ENCODE measurements around the gene ASMTL. TPM values are rescaled to one million over a fixed set of nuclear protein-coding genes. Genes with fewer than 3 reads are reported as not detected.
"Not testable (repeated sequence)": the region's sequence is repeated elsewhere in the genome, so short reads cannot be mapped to it uniquely, and the experiment has no call there.

Gene ASMTL
- total RNA-seq, 4 donors from 2014 or later: 9.5 to 23.9 (median 15.1) TPM

DNA sequence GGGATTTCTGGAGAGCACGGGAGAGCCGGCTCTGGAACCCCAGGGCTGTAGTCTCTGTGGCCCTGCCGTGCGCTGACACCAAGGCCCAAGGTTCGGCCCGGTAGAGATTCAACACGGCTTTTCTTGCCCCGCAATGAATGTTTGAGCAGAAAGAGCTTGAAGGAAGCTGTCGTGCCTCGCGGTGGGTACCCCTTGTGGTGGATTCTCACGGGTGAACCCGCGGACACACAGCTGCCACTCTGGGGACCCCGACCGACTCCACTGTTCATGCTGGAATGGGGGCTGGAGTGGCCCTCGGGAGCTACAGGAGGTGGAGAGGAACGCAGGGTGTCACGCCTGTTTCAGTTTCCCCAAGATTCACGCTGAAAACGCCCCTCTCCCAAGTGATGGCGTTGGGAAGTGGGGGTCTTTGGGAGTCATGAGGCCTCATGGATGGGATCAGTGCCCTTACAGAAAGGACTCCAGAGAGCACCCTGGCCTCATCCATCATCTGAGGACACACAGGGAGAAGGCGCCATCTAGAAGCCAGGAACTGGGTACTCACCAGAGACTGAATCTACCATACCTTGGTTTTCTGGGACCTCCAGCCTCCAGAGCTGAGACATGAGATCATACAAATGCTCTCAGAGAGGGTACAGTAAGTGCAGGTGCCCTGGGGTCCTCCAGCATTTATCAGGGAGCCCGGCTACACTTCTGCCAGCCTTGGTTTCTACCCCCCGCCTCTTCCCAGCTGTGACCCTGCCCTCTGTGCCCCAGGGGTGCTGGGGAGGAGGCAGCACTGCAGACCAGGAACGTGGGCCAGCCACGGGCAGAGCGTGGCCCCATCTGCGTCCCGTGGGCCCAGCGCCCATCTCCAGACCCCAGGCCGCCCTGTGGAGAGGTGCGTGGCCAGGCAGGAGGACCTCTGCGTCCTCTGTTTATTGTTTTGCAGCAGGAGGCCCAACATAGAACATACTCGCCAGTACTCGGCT, 67.2 kb downstream of the ASMTL start:
- peak; percentile 17 to 48 (median 43) for DNase-seq
- H3K9me3 ChIP-seq: no peaks in the 10 kb centered on the region
- peaks cover 0 to 65% (median 4%) of the 10 kb centered on the region in 3 donors for H3K36me3 ChIP-seq
- no peak overlapping the region for H3K27ac ChIP-seq
- H3K4me3 ChIP-seq: no peak overlapping the region
- H3K4me1 ChIP-seq: peaks cover under 1 to 39% (median 3%) of the 10 kb centered on the region in 4 donors
- TF ChIP-seq CTCF (IDR thresholded peaks at IDR 0.05) (no peak), POLR2A (IDR thresholded peaks at IDR 0.05) (no peak)
- no peaks in the 10 kb centered on the region for H3K27me3 ChIP-seq

DNA sequence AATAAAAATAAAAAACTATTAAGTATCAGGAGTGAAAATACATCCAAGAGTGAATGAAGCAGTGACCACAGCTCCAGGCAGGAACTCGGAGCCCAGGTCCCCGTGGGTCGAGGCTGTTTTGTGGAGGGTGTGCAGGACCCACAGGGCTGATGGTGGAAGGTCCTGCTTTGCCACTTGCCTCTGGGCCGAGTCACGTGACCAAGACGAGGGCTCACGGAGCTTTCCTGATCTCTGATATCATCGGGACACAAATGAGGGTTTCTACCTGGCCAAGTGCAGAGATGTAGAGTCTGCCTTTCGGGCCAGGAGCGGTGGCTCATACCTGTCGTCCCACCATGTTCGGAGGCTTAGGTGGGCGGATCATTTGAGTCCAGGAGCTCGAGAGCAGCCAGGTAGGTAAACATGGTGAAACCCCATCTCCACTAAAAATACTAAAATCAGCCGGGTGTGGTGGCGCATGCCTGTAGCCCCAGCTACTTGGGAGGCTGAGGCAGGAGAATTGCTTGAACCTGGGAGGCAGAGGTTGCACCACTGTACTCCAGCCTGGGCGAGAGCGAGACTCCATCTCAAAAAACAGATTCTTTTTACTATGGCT, 68.0 kb downstream of the ASMTL start:
- peaks cover 0 to 59% (median 4%) of the 10 kb centered on the region in 3 donors for H3K36me3 ChIP-seq
- H3K27ac ChIP-seq: no peak overlapping the region
- H3K9me3 ChIP-seq: no peaks in the 10 kb centered on the region
- peaks cover 0 to 32% (median 0%) of the 10 kb centered on the region in 4 donors for H3K4me1 ChIP-seq
- H3K27me3 ChIP-seq: no peaks in the 10 kb centered on the region
- peak in 2 of 3 donors; percentile 15 to 43 for DNase-seq
- TF ChIP-seq POLR2A (IDR thresholded peaks at IDR 0.05) (no peak), CTCF (IDR thresholded peaks at IDR 0.05) (no peak)
- no peak overlapping the region for H3K4me3 ChIP-seq

DNA sequence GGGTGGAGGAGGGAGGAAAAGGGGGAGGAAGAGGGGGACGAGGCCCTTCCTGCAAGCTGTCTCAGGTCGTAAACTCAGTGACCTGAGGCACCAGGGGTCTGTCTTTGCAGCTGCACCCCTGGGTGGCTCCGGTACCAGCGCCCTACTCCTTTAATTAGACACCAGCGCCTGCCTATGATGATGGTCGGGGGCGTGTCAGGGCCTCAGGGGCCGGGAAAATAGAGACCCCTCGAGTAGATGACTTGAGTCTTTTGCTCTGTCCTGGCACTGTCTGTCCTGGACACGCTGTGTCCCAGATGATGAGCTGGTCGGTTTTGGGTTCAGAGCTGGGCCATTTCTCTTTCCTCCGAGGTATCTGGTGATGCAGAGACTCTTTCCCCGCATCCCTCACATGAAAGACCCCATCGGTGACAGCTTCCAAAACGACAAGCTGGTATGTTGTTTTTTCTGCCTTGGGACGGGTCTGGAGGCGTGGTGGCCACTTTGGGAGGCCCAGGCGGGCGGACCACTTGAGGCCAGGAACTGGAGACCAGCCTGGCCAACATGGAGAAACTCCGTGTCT, 72.0 kb downstream of the ASMTL start:
- Histone ChIP-seq H3K9me3 (no peaks in the 10 kb centered on the region), H3K27me3 (no peaks in the 10 kb centered on the region), H3K36me3 (peaks cover 0 to 19% (median 0%) of the 10 kb centered on the region in 3 donors), H3K4me1 (peaks cover 0 to 17% (median 0%) of the 10 kb centered on the region in 4 donors), H3K4me3 (no peak overlapping the region), H3K27ac (peak overlapping the region in 1 of 4 donors; percentile 56)
- DNase-seq: peak in 2 of 3 donors; percentile 13 to 48
- no peak for TF ChIP-seq POLR2A (IDR thresholded peaks at IDR 0.05)
- no peak for TF ChIP-seq CTCF (IDR thresholded peaks at IDR 0.05)

GRCh38 chrX:1378306-1378759, 74.4 kb downstream of the ASMTL start:
- no peaks in the 10 kb centered on the region for H3K36me3 ChIP-seq
- TF ChIP-seq CTCF (IDR thresholded peaks at IDR 0.05) (no peak), POLR2A (IDR thresholded peaks at IDR 0.05) (no peak)
- H3K27me3 ChIP-seq: no peaks in the 10 kb centered on the region
- H3K9me3 ChIP-seq: no peaks in the 10 kb centered on the region
- no peak overlapping the region for H3K27ac ChIP-seq
- peak in 1 of 3 donors; percentile 45 for DNase-seq
- H3K4me1 ChIP-seq: peaks cover 0 to 17% (median 0%) of the 10 kb centered on the region in 4 donors
- H3K4me3 ChIP-seq: no peak overlapping the region

DNA sequence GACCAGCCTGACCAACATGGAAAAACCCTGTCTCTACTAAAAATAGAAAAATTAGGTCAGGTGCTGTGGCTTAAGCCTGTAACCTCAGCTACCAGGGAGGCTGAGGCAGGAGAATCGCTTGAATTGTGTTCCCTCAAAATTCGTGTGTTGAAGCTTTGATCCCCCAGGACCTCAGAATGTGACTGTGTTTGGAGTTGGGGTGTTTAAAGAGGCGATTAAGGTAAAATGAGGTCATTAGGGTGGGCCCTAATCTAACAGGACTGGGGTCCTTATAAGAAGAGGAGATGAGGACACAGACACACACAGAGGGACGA, 84.4 kb downstream of the ASMTL start:
- peaks cover 0 to 10% (median 0%) of the 10 kb centered on the region in 3 donors for H3K36me3 ChIP-seq
- DNase-seq: no peak
- no peak overlapping the region for H3K27ac ChIP-seq
- TF ChIP-seq POLR2A (IDR thresholded peaks at IDR 0.05): no peak
- TF ChIP-seq CTCF (IDR thresholded peaks at IDR 0.05): no peak
- H3K4me3 ChIP-seq: no peak overlapping the region
- H3K4me1 ChIP-seq: no peaks in the 10 kb centered on the region
- no peaks in the 10 kb centered on the region for H3K27me3 ChIP-seq
- H3K9me3 ChIP-seq: no peaks in the 10 kb centered on the region

DNA sequence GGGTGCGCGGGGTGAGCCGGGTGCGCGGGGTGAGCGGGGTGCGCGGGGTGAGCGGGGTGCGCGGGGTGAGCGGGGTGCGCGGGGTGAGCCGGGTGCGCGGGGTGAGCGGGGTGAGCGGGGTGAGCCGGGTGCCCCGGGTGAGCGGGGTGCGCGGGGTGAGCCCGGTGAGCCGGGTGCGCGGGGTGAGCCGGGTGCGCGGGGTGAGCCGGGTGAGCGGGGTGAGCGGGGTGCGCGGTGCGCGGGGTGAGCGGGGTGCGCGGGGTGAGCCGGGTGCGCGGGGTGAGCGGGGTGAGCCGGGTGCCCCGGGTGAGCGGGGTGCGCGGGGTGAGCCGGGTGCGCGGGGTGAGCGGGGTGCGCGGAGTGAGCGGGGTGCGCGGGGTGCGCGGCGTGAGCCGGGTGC, 86.3 kb downstream of the ASMTL start:
- H3K9me3 ChIP-seq, H3K4me1 ChIP-seq, DNase-seq, H3K27me3 ChIP-seq, H3K4me3 ChIP-seq, H3K27ac ChIP-seq: not testable (repeated sequence)
- peaks cover 0 to 11% (median 0%) of the 10 kb centered on the region in 3 donors for H3K36me3 ChIP-seq
